Uterus (tissue), 4 donors: ENCODE results near the gene GZMM. TPM values are rescaled to one million over a fixed set of nuclear protein-coding genes. Genes with fewer than 3 reads are reported as not detected.

Experiments
- DNase-seq, 2 donors: peaks; one replicate each; pipeline ENCODE4 v3.0.0-alpha.2; 2019 to 2020
- H3K27ac ChIP-seq, 2 donors: fragments of 200-600 bp; sonication (generic); 1 replicate in 1 of 2; 2 replicates in 1 of 2; pipeline ENCODE4 v1.5.1; 2016 to 2018
- H3K27me3 ChIP-seq, 2 donors: fragments of 200-600 bp; sonication (generic); one replicate each; pipeline ENCODE4 v1.5.1; 2018 to 2019; ENCODE audit warnings: control low read depth in 1 of 2
- H3K36me3 ChIP-seq, 2 donors: fragments of 200-600 bp; sonication (generic); one replicate each; pipeline ENCODE4 v1.5.1; 2019; ENCODE audit warnings: control low read depth in 1 of 2
- H3K4me1 ChIP-seq, 2 donors: fragments of 200-600 bp; sonication (generic); one replicate each; pipeline ENCODE4 v1.5.1; 2018 to 2019; ENCODE audit warnings: control low read depth in 1 of 2
- H3K4me3 ChIP-seq, 2 donors: fragments of 200-600 bp; sonication (generic); 1 replicate in 1 of 2; 2 replicates in 1 of 2; pipeline ENCODE4 v1.5.1; 2018 to 2019; ENCODE audit warnings: mild to moderate bottlenecking in 1 of 2
- H3K9me3 ChIP-seq, 2 donors: fragments of 200-600 bp; sonication (generic); one replicate each; pipeline ENCODE4 v1.5.1; 2019; ENCODE audit warnings: control low read depth in 1 of 2
- POLR2A ChIP-seq, 2 donors: fragments of 450-650 bp; IDR thresholded peaks; one replicate each; pipeline ENCODE4 v1.6.1; 2016; ENCODE audit warnings: antibody characterized with exemption in 2 of 2, mild to moderate bottlenecking in 1 of 2, moderate library complexity in 1 of 2
- intact Hi-C: fragments of 100-400 bp; cut with DNase I; formaldehyde crosslinking; loops from one replicate; pipeline ENCODE4 v1.15.1; 2023; ENCODE audit warnings: low total_unique reads
- total RNA-seq, 4 donors: library from RNA; depleted of rRNA in 3 of 4; stranded (reverse); fragments of >200 nt in 3 of 4; gene quantifications; one replicate each; pipeline versions ENCODE4 v1.1.0 to v1.2.4, GENCODE V29; 2014 to 2023
- TF ChIP-seq, protein P1 (sequence below), 4 experiments: fragments of 200-600 bp in 2 of 4; fragments of 450-650 bp in 2 of 4; sonication (generic) in 2 of 4; IDR thresholded peaks; one replicate each; pipeline ENCODE4 v1.5.1; 2016 to 2019; ENCODE audit warnings: antibody characterized with exemption in 4 of 4, mild to moderate bottlenecking in 2 of 4, moderate library complexity in 1 of 4
- donor health status: DM: yes; HTN: yes; CAD: no.

GZMM gene
- total RNA-seq, 4 donors from 2014 or later, result 0.62 to 1.6 TPM; not detected in 2

DNA sequence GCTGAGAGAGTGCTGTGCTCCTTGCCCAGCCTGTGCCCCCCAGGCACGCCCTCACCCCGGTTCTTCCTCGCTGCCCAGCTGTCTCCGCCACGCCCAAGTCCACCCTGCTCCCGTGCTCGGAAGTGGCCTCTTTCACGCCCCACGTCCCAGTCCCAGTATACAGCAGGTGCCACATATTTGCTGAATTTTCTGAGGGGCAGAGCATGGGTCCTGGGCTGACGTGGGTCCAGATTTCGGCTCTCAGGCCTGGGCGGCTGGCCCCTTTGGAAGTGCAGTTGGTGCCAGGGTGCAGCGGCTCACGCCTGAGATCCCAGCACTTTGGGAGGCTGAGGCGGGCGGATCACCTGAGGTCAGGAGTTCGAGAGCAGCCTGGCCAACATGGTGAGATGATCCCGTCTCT, 49.2 kb downstream of the GZMM start:
- H3K4me3 ChIP-seq, result no peak overlapping the region
- DNase-seq, result no peak
- no peak overlapping the region for H3K27ac ChIP-seq
- TF ChIP-seq POLR2A (IDR thresholded peaks at IDR 0.05), result no peak
- TF ChIP-seq, protein P1, sequence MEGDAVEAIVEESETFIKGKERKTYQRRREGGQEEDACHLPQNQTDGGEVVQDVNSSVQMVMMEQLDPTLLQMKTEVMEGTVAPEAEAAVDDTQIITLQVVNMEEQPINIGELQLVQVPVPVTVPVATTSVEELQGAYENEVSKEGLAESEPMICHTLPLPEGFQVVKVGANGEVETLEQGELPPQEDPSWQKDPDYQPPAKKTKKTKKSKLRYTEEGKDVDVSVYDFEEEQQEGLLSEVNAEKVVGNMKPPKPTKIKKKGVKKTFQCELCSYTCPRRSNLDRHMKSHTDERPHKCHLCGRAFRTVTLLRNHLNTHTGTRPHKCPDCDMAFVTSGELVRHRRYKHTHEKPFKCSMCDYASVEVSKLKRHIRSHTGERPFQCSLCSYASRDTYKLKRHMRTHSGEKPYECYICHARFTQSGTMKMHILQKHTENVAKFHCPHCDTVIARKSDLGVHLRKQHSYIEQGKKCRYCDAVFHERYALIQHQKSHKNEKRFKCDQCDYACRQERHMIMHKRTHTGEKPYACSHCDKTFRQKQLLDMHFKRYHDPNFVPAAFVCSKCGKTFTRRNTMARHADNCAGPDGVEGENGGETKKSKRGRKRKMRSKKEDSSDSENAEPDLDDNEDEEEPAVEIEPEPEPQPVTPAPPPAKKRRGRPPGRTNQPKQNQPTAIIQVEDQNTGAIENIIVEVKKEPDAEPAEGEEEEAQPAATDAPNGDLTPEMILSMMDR (IDR thresholded peaks at IDR 0.05), result no peak
- peaks cover 0 to 14% of the 10 kb centered on the region in 2 donors for H3K4me1 ChIP-seq
- intact Hi-C loops, result no loop called here
- H3K36me3 ChIP-seq, result no peaks in the 10 kb centered on the region
- peaks cover 16 to 19% of the 10 kb centered on the region in 2 donors for H3K27me3 ChIP-seq
- H3K9me3 ChIP-seq, result no peaks in the 10 kb centered on the region

DNA sequence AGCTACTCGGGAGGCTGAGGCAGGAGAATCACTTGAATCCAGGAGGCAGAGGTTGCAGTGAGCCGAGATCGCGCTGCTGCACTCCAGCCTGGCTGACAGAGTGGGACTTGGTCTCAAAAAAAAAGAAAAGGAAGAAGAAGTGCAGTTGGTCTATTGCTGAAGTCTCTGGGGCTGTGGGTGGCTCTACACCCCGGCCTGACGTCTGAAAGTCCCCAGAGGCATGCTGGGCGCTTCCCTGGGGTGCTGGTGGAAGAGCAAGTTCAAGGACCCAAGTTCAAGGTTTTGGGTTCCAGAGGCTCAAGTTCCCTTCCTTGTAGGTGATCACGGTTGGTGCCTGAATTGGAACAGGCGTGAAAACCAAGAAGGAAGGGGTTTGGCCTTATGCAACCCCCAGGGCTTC, 49.7 kb downstream of the GZMM start:
- Histone ChIP-seq H3K4me1 (peaks cover 0 to 14% of the 10 kb centered on the region in 2 donors), H3K27me3 (peaks cover 14 to 16% of the 10 kb centered on the region in 2 donors), H3K27ac (no peak overlapping the region), H3K36me3 (no peaks in the 10 kb centered on the region), H3K9me3 (no peaks in the 10 kb centered on the region), H3K4me3 (no peak overlapping the region)
- TF ChIP-seq, protein P1 (IDR thresholded peaks at IDR 0.05), result no peak
- TF ChIP-seq POLR2A (IDR thresholded peaks at IDR 0.05), result no peak
- intact Hi-C loops, result no loop called here
- DNase-seq, result no peak

DNA sequence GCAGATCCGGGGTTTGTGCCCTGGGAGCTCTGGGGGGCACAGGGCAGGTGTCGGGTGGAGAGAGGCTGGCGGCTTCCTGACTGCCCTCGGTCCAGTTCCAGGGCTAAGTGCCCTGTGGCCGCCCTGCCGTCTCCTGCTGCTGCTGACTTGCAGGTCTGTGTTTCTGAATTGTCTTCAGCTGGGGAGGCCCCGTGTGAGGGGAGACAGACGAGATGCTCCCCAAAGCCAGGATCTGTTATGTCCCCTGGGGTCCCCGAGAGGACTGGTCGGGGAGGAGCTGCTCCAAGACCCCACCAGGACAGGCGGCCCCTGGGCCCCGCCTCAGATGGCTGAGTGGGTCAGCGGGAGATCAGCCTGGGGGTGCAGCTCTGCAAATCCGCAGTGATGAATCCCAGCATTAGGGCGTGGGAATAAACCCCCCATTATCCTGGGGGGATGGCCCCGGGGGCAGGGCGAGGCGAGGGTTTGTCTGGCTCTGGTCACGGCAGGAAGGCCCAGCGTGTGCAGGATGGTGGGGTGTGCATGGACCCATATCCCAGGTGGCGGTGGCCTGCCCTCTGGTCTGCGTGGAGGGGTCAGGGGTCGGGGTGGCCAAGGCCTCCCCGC, 50.5 kb downstream of the GZMM start:
- H3K9me3 ChIP-seq, result no peaks in the 10 kb centered on the region
- H3K27me3 ChIP-seq, result peaks cover 6 to 16% of the 10 kb centered on the region in 2 donors
- intact Hi-C loops, result no loop called here
- DNase-seq, result no peak
- H3K27ac ChIP-seq, result no peak overlapping the region
- no peak overlapping the region for H3K4me3 ChIP-seq
- H3K4me1 ChIP-seq, result peaks cover 0 to 11% of the 10 kb centered on the region in 2 donors
- H3K36me3 ChIP-seq, result no peaks in the 10 kb centered on the region
- TF ChIP-seq, protein P1 (IDR thresholded peaks at IDR 0.05), result no peak
- no peak for TF ChIP-seq POLR2A (IDR thresholded peaks at IDR 0.05)

DNA sequence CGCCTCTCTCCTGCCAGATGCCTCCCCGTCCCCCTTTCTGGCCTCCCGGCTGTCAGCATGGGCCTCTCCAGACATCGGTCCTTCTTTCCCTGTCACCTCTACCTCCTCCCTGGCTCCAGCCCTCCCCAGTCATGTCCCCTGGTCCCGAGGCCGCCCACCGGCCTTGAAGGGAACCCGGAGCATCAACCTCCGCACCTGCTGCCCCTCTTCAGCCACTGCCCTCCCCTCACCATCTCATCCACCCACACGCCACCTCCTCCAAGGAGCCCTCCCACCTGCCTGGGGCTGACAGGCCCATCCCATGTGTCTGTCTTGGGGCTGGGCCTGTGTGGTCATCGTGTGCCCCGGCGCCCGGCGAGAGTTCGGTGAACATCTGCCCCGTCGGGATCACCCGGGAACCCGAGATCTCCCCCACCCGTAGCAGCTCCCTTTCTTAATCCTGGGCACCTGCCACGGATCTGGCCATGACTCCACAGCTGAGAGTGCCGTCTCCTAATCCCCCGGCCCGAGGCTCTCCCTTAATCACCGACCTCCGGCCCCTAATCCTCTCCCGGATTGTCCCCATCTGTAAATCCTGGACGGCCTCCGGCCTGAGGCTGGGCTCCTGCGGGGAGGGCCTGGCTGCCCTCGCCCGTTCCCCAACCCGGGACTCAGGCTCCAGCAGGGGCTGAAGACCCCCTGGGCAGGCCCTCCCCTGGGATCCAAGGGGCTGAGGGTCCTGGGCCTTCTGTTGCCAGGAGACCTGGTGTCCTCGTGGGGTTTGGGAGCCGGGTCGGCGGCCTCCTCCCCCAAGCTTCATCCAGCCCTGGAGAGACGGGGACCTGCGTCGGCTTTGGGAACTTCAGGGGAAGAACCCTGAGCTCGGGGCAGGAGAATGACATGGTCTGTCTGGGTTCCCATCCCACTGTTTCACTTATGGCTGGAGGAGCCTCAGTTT, 51.7 kb downstream of the GZMM start:
- H3K9me3 ChIP-seq, result no peaks in the 10 kb centered on the region
- intact Hi-C loops, result no loop called here
- DNase-seq, result no peak
- peaks cover 6 to 15% of the 10 kb centered on the region in 2 donors for H3K27me3 ChIP-seq
- H3K36me3 ChIP-seq, result no peaks in the 10 kb centered on the region
- H3K27ac ChIP-seq, result no peak overlapping the region
- no peak overlapping the region for H3K4me3 ChIP-seq
- TF ChIP-seq, protein P1 (IDR thresholded peaks at IDR 0.05), result no peak
- no peak for TF ChIP-seq POLR2A (IDR thresholded peaks at IDR 0.05)
- H3K4me1 ChIP-seq, result peaks cover 0 to 5% of the 10 kb centered on the region in 2 donors

DNA sequence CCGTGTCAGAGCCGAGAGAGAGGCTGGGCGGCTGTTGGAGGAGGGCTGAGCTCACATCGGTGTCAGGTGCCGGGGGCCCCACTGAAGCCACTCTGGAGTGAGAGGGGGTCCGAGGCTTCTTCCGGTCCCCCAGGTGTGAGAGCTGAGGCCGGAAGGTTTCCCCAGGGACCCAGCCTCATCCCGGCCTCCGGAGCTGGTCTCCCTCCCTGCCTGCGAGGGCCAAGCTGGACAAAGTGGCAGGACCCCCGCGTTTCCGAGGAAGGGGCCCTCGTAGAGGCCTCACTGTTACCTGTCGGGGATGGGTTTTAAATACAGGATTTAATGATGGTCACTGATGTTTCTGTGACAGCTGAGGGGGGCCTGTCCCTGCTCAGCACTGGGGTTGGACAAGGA, 52.4 kb downstream of the GZMM start:
- Histone ChIP-seq H3K4me3 (no peak overlapping the region), H3K36me3 (no peaks in the 10 kb centered on the region), H3K9me3 (no peaks in the 10 kb centered on the region), H3K4me1 (no peaks in the 10 kb centered on the region), H3K27ac (no peak overlapping the region), H3K27me3 (peaks cover 3 to 8% of the 10 kb centered on the region in 2 donors)
- TF ChIP-seq, protein P1 (IDR thresholded peaks at IDR 0.05), result no peak
- no peak for TF ChIP-seq POLR2A (IDR thresholded peaks at IDR 0.05)
- DNase-seq, result no peak
- intact Hi-C loops, result no loop called here
